ENCODE data around the gene ZNF771.
"Not testable (repeated sequence)": the region's sequence is repeated elsewhere in the genome, so short reads cannot be mapped to it uniquely, and the experiment has no call there.

The ZNF771 gene

GRCh38 chr16:30376461-30376902, 30.9 kb upstream of the ZNF771 start:
- no peak for DNase-seq (ENCODE audit: low read depth)

GRCh38 chr16:30377050-30377811, 30.2 kb upstream of the ZNF771 start:
- no peak for DNase-seq (ENCODE audit: low read depth)

GRCh38 chr16:30377812-30378235, 29.6 kb upstream of the ZNF771 start:
- DNase-seq (ENCODE audit: low read depth): peak; percentile 88

- peak; percentile 98 for DNase-seq (ENCODE audit: low read depth)
Observed at GRCh38 chr16:30378236-30379157, 28.9 kb upstream of the ZNF771 start.

GRCh38 chr16:30379158-30379783, 28.1 kb upstream of the ZNF771 start:
- DNase-seq (ENCODE audit: low read depth): no peak

- DNase-seq (ENCODE audit: low read depth): no peak
Observed at GRCh38 chr16:30380072-30380802, 27.2 kb upstream of the ZNF771 start.

GRCh38 chr16:30380803-30381208, 26.6 kb upstream of the ZNF771 start:
- no peak for DNase-seq (ENCODE audit: low read depth)

- DNase-seq (ENCODE audit: low read depth): no peak
Observed at GRCh38 chr16:30381291-30382041, 25.9 kb upstream of the ZNF771 start.

GRCh38 chr16:30382111-30382881, 25.1 kb upstream of the ZNF771 start, which contains the start of gene SEPTIN1:
Gene SEPTIN1, minus strand, starts transcription at chr16:30382561. Its CDS starts 19 bp downstream, at chr16:30382542.
- DNase-seq (ENCODE audit: low read depth): no peak

GRCh38 chr16:30383521-30383920, 23.9 kb upstream of the ZNF771 start:
- DNase-seq (ENCODE audit: low read depth): no peak

- peak; percentile 33 for DNase-seq (ENCODE audit: low read depth)
Observed at GRCh38 chr16:30394592-30395154, 12.7 kb upstream of the ZNF771 start.

GRCh38 chr16:30395155-30395991, 12.0 kb upstream of the ZNF771 start, which contains the start of gene ZNF48:
Gene ZNF48, plus strand, starts transcription at chr16:30395420. Its CDS starts 375 bp downstream, at chr16:30395795.
- DNase-seq (ENCODE audit: low read depth): peak; percentile 92

GRCh38 chr16:30395992-30396585, 11.3 kb upstream of the ZNF771 start:
- DNase-seq (ENCODE audit: low read depth): no peak

GRCh38 chr16:30396627-30397026, 10.8 kb upstream of the ZNF771 start:
- not testable (repeated sequence) for DNase-seq (ENCODE audit: low read depth)

- no peak for DNase-seq (ENCODE audit: low read depth)
Observed at GRCh38 chr16:30397056-30397455, 10.3 kb upstream of the ZNF771 start.

- DNase-seq (ENCODE audit: low read depth): no peak
Observed at GRCh38 chr16:30397776-30398660, 9.4 kb upstream of the ZNF771 start.
